HG03521 (cell line): ENCODE measurements around the gene CDX2.

ENCODE experiments used
- ATAC-seq: cut with Tn5 transposase; IDR thresholded peaks from one replicate; pipeline ENCODE4 v1.9.1; 2021; ENCODE audit warnings: mild to moderate bottlenecking, moderate library complexity; ENCODE audit not compliant: unreplicated experiment

The CDX2 gene

GRCh38 chr13:27933118-27933517, 36.0 kb downstream of the CDX2 start:
- no peak for ATAC-seq

- no peak for ATAC-seq
These were observed 39.2 kb downstream of the CDX2 start for GRCh38 chr13:27929868-27930267.

GRCh38 chr13:27928805-27929753, 40.0 kb downstream of the CDX2 start:
- no peak for ATAC-seq

- no peak for ATAC-seq
These were observed 40.7 kb downstream of the CDX2 start for GRCh38 chr13:27928353-27928804.

- no peak for ATAC-seq
These were observed 41.4 kb downstream of the CDX2 start for GRCh38 chr13:27927444-27928352.

GRCh38 chr13:27926644-27927434, 42.3 kb downstream of the CDX2 start:
- no peak for ATAC-seq

- no peak for ATAC-seq
These were observed 43.7 kb downstream of the CDX2 start for GRCh38 chr13:27925220-27925991.

- ATAC-seq: no peak
These were observed 44.5 kb downstream of the CDX2 start for GRCh38 chr13:27924529-27925141.

- no peak for ATAC-seq
These were observed 45.2 kb downstream of the CDX2 start for GRCh38 chr13:27923794-27924528.

GRCh38 chr13:27922883-27923612, 46.1 kb downstream of the CDX2 start:
- ATAC-seq: no peak

GRCh38 chr13:27921961-27922882, 46.9 kb downstream of the CDX2 start:
- no peak for ATAC-seq

GRCh38 chr13:27921421-27921960, 47.6 kb downstream of the CDX2 start:
- no peak for ATAC-seq

- no peak for ATAC-seq
These were observed 48.3 kb downstream of the CDX2 start for GRCh38 chr13:27920677-27921420.

- ATAC-seq: peak; percentile 8
These were observed 49.0 kb downstream of the CDX2 start, which contains the start of gene PDX1 for GRCh38 chr13:27919934-27920676. PDX1 (plus strand) TSS chr13:27920000; CDS start chr13:27920139, 139 bp downstream.

GRCh38 chr13:27919659-27919933, 49.5 kb downstream of the CDX2 start:
- peak; percentile 71 for ATAC-seq
